ENCODE measurements around the gene NCCRP1. TPM values are rescaled to one million over a fixed set of nuclear protein-coding genes. Genes with fewer than 3 reads are reported as not detected.

The NCCRP1 gene
- total and polyA plus RNA-seq, 10 of the 15 experiments (the other 5 are each of a cell fraction or from before 2014, with no cell fraction given) = not detected

DNA sequence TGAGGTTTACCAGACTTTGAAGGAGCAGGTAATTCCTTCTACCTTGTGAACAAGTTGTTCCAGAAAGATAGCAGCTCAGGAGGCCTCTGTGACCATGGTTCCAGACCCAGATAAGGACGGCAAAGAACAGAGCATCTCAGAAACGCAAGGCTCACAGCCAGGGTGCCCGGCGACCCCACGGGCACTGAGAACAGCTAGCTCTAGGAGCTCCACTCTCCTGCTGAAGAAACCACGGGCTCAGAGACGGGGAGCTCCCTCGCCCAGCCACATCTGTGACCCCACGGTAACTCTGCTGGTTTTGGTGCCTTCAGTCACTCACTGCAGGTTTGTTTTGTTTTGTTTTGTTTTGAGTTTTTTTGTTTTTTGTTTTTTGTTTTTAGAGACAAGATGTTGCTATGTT is 16.0 kb upstream of the NCCRP1 start (continued):
- TF ChIP-seq, protein P1, sequence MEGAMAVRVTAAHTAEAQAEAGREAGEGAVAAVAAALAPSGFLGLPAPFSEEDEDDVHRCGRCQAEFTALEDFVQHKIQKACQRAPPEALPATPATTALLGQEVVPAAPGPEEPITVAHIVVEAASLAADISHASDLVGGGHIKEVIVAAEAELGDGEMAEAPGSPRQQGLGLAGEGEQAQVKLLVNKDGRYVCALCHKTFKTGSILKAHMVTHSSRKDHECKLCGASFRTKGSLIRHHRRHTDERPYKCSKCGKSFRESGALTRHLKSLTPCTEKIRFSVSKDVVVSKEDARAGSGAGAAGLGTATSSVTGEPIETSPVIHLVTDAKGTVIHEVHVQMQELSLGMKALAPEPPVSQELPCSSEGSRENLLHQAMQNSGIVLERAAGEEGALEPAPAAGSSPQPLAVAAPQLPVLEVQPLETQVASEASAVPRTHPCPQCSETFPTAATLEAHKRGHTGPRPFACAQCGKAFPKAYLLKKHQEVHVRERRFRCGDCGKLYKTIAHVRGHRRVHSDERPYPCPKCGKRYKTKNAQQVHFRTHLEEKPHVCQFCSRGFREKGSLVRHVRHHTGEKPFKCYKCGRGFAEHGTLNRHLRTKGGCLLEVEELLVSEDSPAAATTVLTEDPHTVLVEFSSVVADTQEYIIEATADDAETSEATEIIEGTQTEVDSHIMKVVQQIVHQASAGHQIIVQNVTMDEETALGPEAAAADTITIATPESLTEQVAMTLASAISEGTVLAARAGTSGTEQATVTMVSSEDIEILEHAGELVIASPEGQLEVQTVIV (IDR thresholded peaks at IDR 0.05; ENCODE audit: borderline replicate concordance, partially characterized antibody) = no peak
- no peak for TF ChIP-seq EZH2 (IDR thresholded peaks at IDR 0.05; ENCODE audit: borderline replicate concordance, control insufficient read depth, low read depth, low read length)
- no peak for TF ChIP-seq SMAD5 (IDR thresholded peaks at IDR 0.05; ENCODE audit: low read depth)
- TF ChIP-seq TCF7 (IDR thresholded peaks at IDR 0.05; ENCODE audit: borderline replicate concordance) = no peak

DNA sequence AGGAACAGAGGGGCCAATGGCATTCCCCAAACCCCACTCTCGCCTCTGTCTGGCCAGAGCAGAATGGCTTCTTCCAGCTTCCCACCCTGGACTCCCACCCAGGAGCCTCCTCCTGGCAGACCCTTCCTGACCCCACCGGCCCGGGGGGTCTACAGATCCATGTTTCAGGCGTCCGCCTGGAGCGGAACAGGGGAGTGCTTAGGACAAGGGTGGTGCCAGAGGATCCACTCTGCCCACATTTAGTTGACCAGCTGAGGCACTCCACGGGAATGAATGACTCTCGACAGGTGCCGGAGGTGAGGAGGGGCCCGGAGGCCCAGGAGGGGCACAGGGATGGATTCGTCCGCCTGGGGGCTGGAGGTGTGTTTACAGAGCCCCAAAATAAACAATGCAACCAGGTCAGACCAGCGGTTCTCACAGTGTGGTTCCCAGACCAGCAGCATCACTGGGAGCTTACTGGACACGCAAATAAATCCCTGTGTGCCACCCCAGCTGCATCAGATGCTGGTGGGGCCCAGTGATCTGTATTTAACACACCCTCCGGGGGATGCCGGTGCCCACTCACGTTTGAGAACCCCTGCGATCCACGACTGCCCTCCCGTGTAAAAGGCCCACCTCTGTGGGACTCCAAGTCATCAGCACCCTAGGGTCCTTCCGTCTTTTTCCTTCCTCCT is 15.1 kb upstream of the NCCRP1 start:
- POLR2A ChIA-PET = no interaction called here
- Histone ChIP-seq H3K27ac (ENCODE audit: control insufficient read depth, insufficient read depth) (no peak overlapping the region), H3K4me1 (ENCODE audit: control insufficient read depth, insufficient read depth, low read length) (no peaks in the 10 kb centered on the region), H3K4me2 (ENCODE audit: control insufficient read depth, insufficient read depth) (no peak overlapping the region), H3K79me2 (ENCODE audit: control insufficient read depth, insufficient read depth, low read length) (no peaks in the 10 kb centered on the region), H2AFZ (ENCODE audit: control insufficient read depth, low read depth, low read length) (no peak overlapping the region), H3K36me3 (ENCODE audit: control insufficient read depth in 2 of 2, insufficient read depth in 2 of 2, low read length in 1 of 2) (peaks cover 0 to 2% of the 10 kb centered on the region in 2 experiments; a peak in 2 of 4 replicates), H3K9me3 (replicated peaks; ENCODE audit: control insufficient read depth, insufficient read depth, low read length) (no peaks in the 10 kb centered on the region), H3K27me3 (replicated peaks in 1 of 2; ENCODE audit: control insufficient read depth in 2 of 2, insufficient read depth in 2 of 2, low read length in 1 of 2) (no peaks in the 10 kb centered on the region), H4K20me1 (ENCODE audit: control insufficient read depth, insufficient read depth) (no peaks in the 10 kb centered on the region; the same call in 1 of the 2 replicates), H3K4me3 (no peak overlapping the region), H3K9ac (ENCODE audit: control insufficient read depth, insufficient read depth, low read length) (no peak overlapping the region)
- DNase-seq (ENCODE audit: low read depth, low spot score) (no peak), ATAC-seq (no peak), FAIRE-seq (no peak)
- BruUV-seq (replicated peaks) = no TSS peak
- in situ Hi-C loops (cut with MboI) = no loop called here
- TF ChIP-seq, protein P2, sequence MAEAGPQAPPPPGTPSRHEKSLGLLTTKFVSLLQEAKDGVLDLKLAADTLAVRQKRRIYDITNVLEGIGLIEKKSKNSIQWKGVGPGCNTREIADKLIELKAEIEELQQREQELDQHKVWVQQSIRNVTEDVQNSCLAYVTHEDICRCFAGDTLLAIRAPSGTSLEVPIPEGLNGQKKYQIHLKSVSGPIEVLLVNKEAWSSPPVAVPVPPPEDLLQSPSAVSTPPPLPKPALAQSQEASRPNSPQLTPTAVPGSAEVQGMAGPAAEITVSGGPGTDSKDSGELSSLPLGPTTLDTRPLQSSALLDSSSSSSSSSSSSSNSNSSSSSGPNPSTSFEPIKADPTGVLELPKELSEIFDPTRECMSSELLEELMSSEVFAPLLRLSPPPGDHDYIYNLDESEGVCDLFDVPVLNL (IDR thresholded peaks at IDR 0.05; ENCODE audit: low read depth, low read length) = no peak
- RAD21 ChIA-PET (ENCODE audit: unreplicated experiment) = no interaction called here
- intact Hi-C loops (cut with micrococcal nuclease; ENCODE audit: unreplicated experiment) = no loop called here
- WGBS (ENCODE audit: insufficient coverage, insufficient replicate concordance, low lambda C conversion rate, missing lambda C conversion rate) = 81% methylated on average over 21 of the region's 21 CpGs
- SMC1A ChIA-PET (ENCODE audit: uncharacterized antibody, unreplicated experiment) = no interaction called here
- CTCF ChIA-PET = no interaction called here

All from GM12878 (cell line).